Measurements from ENCODE around the gene KCND1. TPM values are rescaled to one million over a fixed set of nuclear protein-coding genes. Genes with fewer than 3 reads are reported as not detected.

The KCND1 gene
- total RNA-seq, 1 donor from 2014 or later, result 0.30 TPM

DNA sequence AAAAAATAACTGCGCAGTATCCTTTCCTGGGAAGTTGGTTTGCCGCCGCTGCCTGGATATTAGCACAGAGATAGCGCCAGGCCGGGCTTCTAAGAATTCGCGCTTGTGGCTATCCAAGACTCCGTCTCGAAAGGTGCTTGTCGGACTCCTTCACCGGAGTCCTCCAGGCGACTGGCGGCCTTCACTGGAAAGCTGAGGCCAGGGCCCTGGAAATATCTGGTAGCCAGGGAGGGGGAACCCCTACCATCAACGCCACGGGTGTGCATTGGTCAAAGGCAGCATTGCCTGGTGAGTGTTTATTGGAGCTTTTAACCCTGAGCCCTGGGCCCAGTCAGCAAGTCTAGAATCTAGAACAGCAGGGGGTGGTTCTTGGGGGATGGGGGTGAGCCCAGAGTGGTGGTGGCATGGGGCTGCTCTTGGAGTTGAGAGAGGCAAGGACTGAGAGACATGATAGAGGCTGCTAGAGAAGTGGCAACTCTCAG is 52.2 kb downstream of the KCND1 start:
- TF ChIP-seq, protein P1, sequence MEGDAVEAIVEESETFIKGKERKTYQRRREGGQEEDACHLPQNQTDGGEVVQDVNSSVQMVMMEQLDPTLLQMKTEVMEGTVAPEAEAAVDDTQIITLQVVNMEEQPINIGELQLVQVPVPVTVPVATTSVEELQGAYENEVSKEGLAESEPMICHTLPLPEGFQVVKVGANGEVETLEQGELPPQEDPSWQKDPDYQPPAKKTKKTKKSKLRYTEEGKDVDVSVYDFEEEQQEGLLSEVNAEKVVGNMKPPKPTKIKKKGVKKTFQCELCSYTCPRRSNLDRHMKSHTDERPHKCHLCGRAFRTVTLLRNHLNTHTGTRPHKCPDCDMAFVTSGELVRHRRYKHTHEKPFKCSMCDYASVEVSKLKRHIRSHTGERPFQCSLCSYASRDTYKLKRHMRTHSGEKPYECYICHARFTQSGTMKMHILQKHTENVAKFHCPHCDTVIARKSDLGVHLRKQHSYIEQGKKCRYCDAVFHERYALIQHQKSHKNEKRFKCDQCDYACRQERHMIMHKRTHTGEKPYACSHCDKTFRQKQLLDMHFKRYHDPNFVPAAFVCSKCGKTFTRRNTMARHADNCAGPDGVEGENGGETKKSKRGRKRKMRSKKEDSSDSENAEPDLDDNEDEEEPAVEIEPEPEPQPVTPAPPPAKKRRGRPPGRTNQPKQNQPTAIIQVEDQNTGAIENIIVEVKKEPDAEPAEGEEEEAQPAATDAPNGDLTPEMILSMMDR (IDR thresholded peaks at IDR 0.05; ENCODE audit: borderline replicate concordance), result no peak
- Histone ChIP-seq H3K4me3 (peak overlapping the region; percentile 72), H3K27me3 (ENCODE audit: low read depth) (no peaks in the 10 kb centered on the region), H3K36me3 (peaks cover 19% of the 10 kb centered on the region), H3K27ac (replicated peaks) (peak overlapping the region; percentile 84), H3K9me3 (replicated peaks) (no peaks in the 10 kb centered on the region), H3K4me1 (peaks cover 28% of the 10 kb centered on the region)
- intact Hi-C loops (cut with micrococcal nuclease), result no loop called here
- no peak for DNase-seq

DNA sequence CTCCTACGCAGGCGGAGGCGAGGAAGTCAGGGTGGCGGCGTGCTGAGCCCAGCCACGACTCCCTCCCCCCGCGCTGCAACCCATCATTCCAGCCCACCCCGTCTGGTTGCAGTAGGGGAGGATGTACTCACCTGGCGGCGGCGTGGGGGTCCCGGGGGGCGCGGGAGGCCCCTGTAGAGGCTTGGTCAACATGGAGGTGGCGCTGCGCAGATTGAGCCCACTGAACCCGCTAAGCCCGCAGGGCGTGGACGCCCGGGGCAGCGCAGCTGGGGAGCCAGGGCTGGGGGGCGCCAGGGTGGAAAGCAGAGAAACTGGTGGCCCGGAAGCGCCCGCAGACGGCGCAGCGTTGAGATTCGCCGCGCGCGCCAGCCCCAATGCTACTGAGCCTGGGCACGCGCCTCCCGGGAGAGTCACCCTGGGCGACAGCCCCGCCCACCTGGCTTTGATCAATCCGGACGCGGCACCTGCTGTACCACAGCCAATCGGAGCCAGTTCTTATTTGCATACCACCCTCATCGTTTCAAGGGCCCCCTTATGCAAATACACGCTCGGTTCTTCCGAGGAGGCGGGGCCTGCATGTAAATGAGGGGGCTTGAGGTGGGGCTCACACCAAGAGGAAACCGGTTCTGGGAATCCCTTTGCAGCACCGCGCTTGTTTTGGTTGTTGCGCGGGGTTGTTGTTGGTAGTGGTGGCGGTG is 52.9 kb downstream of the KCND1 start, which contains the start of gene PIM2:
TSS of gene PIM2 (minus strand) at position 382 of the 698 bp plus-strand sequence. CDS start at position 192, 190 bp downstream.
- H3K4me1 ChIP-seq, result peaks cover 28% of the 10 kb centered on the region
- peaks cover 14% of the 10 kb centered on the region for H3K36me3 ChIP-seq
- DNase-seq, result peak; percentile 88
- no peaks in the 10 kb centered on the region for H3K27me3 ChIP-seq (ENCODE audit: low read depth)
- intact Hi-C loops (cut with micrococcal nuclease), result no loop called here
- H3K27ac ChIP-seq (replicated peaks), result peak within 1 kb of the TSS; percentile 84
- TF ChIP-seq, protein P1 (IDR thresholded peaks at IDR 0.05; ENCODE audit: borderline replicate concordance), result no peak
- H3K9me3 ChIP-seq (replicated peaks), result no peaks in the 10 kb centered on the region
- peak within 1 kb of the TSS; percentile 72 for H3K4me3 ChIP-seq

DNA sequence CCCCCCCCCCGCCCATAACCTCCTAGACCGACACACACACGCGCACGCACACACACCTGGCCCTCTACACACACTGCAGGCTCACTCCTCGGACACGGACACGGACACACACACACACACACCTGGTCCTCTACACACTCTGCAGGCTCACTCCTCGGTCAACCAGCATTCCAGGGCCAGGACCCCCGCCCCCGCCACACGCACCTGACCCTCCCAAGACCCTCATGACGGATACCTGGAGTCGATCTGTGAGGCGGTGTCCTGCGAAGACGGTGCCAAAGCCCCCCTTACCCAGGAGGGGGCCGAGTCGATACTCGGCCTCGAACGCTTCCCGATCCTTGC is 53.4 kb downstream of the KCND1 start:
- Histone ChIP-seq H3K4me3 (peak overlapping the region; percentile 72), H3K4me1 (peaks cover 28% of the 10 kb centered on the region), H3K27ac (replicated peaks) (peak overlapping the region; percentile 84), H3K27me3 (ENCODE audit: low read depth) (no peaks in the 10 kb centered on the region), H3K36me3 (peaks cover 8% of the 10 kb centered on the region), H3K9me3 (replicated peaks) (no peaks in the 10 kb centered on the region)
- no peak for DNase-seq
- TF ChIP-seq, protein P1 (IDR thresholded peaks at IDR 0.05; ENCODE audit: borderline replicate concordance), result no peak
- intact Hi-C loops (cut with micrococcal nuclease), result no loop called here

DNA sequence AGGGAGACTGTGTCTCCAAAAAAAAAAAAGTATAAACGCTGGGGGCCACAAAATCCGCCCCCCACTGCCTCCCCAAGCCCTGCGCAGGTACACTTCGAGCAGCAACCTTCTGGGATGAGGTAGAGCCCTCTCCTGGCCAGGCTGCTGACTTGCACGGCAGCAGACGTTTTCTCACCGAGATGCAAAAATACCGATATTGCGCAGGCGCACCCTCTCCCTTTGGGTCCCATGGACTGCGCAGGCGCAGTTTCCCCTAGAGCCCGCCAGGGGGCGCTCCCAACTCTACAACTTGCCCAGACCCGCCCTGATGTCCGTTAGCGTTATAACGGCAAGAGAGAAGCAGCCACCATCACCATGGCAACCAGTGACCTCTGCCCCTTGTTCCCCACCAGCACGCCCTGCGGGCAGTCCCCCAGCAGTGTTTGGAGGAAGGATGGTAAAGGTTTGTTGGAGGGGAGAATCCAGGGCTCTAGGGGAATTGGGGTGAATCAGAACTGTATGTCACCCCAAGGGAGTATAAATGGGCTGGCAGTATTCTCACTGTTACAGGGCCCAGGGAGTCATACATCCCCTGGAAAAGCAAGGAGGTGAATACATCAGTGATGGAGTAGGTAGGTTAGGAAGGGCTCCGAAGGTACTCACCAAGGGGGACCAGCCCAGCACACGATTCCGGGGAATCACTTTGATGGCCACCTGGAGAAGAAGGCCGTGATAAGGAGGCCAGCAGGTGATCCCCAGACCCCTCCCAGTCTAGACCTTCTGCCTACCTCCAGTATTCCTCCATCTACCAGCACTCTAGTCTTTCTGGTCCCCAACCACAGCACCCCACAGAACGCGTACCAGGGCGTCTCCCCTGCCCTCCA is 54.3 kb downstream of the KCND1 start:
- H3K27ac ChIP-seq (replicated peaks), result peak overlapping the region; percentile 84
- DNase-seq, result peak; percentile 86
- TF ChIP-seq, protein P1 (IDR thresholded peaks at IDR 0.05; ENCODE audit: borderline replicate concordance), result peak; percentile 90
- peak overlapping the region; percentile 72 for H3K4me3 ChIP-seq
- H3K9me3 ChIP-seq (replicated peaks), result no peaks in the 10 kb centered on the region
- no peaks in the 10 kb centered on the region for H3K27me3 ChIP-seq (ENCODE audit: low read depth)
- intact Hi-C loops (cut with micrococcal nuclease), result no loop called here
- no peaks in the 10 kb centered on the region for H3K36me3 ChIP-seq
- H3K4me1 ChIP-seq, result peaks cover 28% of the 10 kb centered on the region

- Histone ChIP-seq H3K9me3 (replicated peaks) (no peaks in the 10 kb centered on the region), H3K4me3 (no peak overlapping the region), H3K27ac (replicated peaks) (no peak overlapping the region), H3K4me1 (peaks cover 44% of the 10 kb centered on the region), H3K36me3 (no peaks in the 10 kb centered on the region), H3K27me3 (ENCODE audit: low read depth) (no peaks in the 10 kb centered on the region)
- DNase-seq, result no peak
- intact Hi-C loops (cut with micrococcal nuclease), result no loop called here
- TF ChIP-seq, protein P1 (IDR thresholded peaks at IDR 0.05; ENCODE audit: borderline replicate concordance), result no peak
Observed at GRCh38 chrX:48914593-48915493, 56.8 kb downstream of the KCND1 start.
